Diencephalon (tissue), 1 donor: ENCODE measurements around the gene CYP4A11. TPM values are rescaled to one million over a fixed set of nuclear protein-coding genes. Genes with fewer than 3 reads are reported as not detected.

Experiments
- small RNA-seq: library from RNA; depleted of rRNA; stranded (forward); fragments of <200 nt; gene quantifications from one replicate; pipeline ENCODE3, GENCODE V24; 2014
- total RNA-seq: library from RNA; depleted of rRNA; stranded (reverse); fragments of >200 nt; gene quantifications from one replicate; pipeline ENCODE4 v1.2.3, GENCODE V29; 2014

CYP4A11 gene
- 0.23 TPM for total RNA-seq

DNA sequence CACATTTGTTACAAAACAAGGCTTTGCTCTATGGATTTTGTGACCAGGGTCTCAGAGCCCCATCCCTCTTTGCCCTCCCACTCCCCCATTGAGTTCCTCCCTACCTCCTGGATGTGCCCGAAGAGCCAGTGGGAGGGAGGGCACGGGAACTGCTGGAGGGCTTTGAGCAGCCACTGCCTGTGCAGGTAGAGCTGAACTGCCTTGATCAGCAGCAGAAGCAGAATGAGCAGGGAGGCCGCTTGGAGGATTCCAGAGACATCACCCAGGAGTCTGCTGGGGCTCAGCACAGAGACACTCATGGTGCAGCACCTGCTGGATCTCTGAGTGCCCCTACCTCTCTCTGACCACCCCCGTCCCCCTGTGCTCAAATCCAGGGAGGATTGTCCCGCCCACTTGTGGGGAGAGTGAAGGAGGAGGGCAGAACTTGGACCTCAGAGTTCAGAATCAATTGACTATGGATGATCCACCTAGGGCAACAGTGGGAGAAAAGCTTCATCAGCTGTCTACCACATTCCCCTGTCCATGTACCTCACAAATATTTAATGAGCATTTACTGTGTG is at the start of gene CYP4A11:
CYP4A11 (minus strand) TSS at position 342 of the 560 bp plus-strand sequence; CDS start at position 299, 43 bp downstream.

Small RNA genes within 50 kb of the gene (small RNA-seq; reads per million reads assigned to genes)
- not detected for gene CYP4A26P

Other genes starting within 250 kb of the CYP4A11 start
- 25.8 TPM for gene EFCAB14, start 222.4 kb downstream of the CYP4A11 start, total RNA-seq
- not detected for gene CYP4B1, start 142.4 kb downstream of the CYP4A11 start, total RNA-seq
- 26.1 TPM for gene CYP4X1, start 82.2 kb upstream of the CYP4A11 start, total RNA-seq
- 0.92 TPM for gene CYP4Z1, start 125.8 kb upstream of the CYP4A11 start, total RNA-seq
- gene CYP4A22, start 196.0 kb upstream of the CYP4A11 start, total RNA-seq = not detected
- not detected for gene PDZK1IP1, start 248.6 kb upstream of the CYP4A11 start, total RNA-seq